ENCODE data around the gene PAK1.

GRCh38 chr11:77294040-77294439 lies 179.9 kb downstream of the PAK1 start:
- TF ChIP-seq HDGF (IDR thresholded peaks at IDR 0.05; ENCODE audit: borderline replicate concordance) (no peak), NFRKB (IDR thresholded peaks at IDR 0.05) (no peak), PKNOX1 (IDR thresholded peaks at IDR 0.05) (no peak), SUZ12 (IDR thresholded peaks at IDR 0.05) (no peak), CTBP1 (IDR thresholded peaks at IDR 0.05; ENCODE audit: borderline replicate concordance) (no peak), ZNF384 (IDR thresholded peaks at IDR 0.05) (no peak), FOXA1 (IDR thresholded peaks at IDR 0.05) (no peak), L3MBTL2 (conservative IDR thresholded peaks at IDR 0.05) (no peak), ARNT (IDR thresholded peaks at IDR 0.05) (no peak)

Measured in HEK293T (cell line).